ACHN (cell line): Measurements from ENCODE around the gene GALNT13.

Experiments
- DNase-seq: peaks from one replicate; pipeline ENCODE4 v3.0.0-alpha.2; 2015
- in situ Hi-C: cut with HindIII; loops from 2 replicates; pipeline ENCODE4 v1.10.0; 2017; ENCODE audit warnings: low sequenced_read_pairs, low pct_ligation_motif_present, low pct_unique_long_range_greater_than_20kb

GALNT13 gene

GRCh38 chr2:153871231-153872221 lies at the start of gene GALNT13:
TSS of gene GALNT13 (plus strand) at chr2:153871922.
- in situ Hi-C loops = no loop called here

DNA sequence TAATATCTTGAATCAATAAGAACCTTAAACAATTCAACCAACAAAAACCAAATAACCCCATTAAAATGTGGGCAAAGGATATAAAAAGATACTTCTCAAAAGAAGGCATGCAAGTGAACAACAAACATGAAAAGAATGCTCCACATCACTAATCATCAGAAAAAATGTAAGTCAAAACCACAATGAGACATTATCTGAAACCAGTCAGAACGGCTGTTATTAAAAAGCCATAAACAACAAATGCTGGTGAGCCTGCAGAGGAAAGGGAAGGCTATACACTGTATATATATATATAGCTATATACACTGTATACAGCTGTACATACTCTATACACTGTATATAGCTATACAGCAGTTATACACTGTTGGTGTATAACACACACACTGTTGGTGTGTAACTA lies 47.8 kb upstream of the GALNT13 start:
- in situ Hi-C loops = no loop called here
- DNase-seq = no peak

More at GRCh38 chr2:153871231-153872221, at the start of gene GALNT13:
- DNase-seq = no peak

DNA sequence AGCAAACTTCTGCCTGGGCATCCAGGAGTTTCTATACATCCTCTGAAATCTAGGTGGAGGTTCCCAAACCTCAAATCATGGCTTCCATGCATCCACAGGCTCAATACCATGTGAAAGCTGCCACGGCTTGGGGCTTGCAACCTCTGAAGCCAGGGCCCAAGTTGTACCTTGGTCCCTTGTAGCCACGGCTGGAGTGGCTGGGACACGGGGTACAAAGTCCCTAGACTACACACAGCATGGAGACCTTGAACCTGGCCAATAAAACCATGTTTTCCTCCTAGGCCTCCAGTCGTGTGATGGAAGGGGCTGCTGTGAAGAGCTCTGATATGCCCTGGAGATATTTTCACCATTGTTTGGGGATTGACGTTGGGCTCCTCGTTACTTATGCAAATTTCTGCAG lies 43.4 kb upstream of the GALNT13 start:
- no peak for DNase-seq
- in situ Hi-C loops = no loop called here

DNA sequence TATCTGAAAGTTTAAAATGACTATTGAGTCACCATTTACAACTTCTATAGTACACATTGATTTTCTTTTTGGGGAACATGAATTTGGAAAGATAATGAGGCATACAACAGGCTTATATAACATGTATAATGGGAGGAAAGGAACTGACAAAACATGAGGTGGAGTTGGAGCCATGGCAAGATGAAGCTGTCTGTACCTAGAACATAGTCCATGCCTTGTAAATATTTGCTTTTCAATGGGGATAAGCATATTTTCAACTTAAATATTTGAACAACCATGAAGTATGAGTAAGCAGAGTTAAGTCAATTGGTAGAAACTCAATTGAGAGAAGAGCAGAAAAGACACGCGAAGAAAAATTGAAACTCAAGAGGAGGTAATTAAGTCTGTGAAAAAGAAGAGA lies 37.1 kb upstream of the GALNT13 start:
- no peak for DNase-seq
- in situ Hi-C loops = no loop called here

GRCh38 chr2:153858250-153858649 lies 13.5 kb upstream of the GALNT13 start:
- in situ Hi-C loops = no loop called here
- no peak for DNase-seq

DNA sequence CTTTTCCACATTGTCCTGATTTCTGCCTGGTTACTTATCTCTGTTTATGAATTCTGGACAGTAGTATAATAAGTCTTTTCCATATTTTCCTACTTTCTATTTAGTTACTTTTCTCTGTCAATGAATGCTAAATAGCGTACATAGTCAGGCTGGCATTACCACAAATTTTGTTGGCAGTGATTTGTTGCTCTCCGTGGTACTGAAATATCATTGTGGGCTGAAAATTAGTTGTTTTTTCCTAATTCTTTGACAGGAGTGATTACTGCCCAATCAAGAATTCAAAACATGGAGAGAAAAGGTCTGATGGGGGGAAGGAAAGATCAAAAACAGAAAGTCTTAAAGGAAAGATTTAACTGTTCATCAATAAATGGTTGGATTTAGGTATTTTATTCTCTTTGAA lies 7.7 kb upstream of the GALNT13 start:
- in situ Hi-C loops = no loop called here
- peak; percentile 5 for DNase-seq

DNA sequence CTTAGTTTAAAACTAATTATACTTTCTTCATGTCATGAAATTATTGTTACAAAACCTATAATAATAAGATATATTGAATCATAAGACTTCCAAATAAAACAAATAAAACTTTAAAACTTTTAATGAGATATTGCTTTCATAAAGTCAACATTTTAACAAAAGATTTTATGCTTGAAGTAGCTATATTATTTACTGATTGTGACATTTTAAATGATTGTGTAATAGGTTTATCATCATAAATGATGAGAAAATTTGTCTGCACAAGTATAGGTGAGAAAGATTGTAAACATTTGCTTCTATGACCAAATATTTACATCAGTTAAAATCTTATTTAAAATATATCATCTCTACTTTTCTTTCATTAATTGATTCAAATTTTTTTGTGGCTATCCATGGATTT lies 5.1 kb upstream of the GALNT13 start:
- in situ Hi-C loops = no loop called here
- DNase-seq = no peak

- no peak for DNase-seq
- in situ Hi-C loops = no loop called here
Measured at GRCh38 chr2:153870308-153870707, 1.4 kb upstream of the GALNT13 start.

- in situ Hi-C loops = no loop called here
- DNase-seq = no peak
Measured at GRCh38 chr2:153872311-153873051, 759 bp downstream of the GALNT13 start.

GRCh38 chr2:153873052-153874048 lies 1.6 kb downstream of the GALNT13 start:
- DNase-seq = no peak

GRCh38 chr2:153875801-153876466 lies 4.2 kb downstream of the GALNT13 start:
- no peak for DNase-seq

More at GRCh38 chr2:153873052-153874048, 1.6 kb downstream of the GALNT13 start:
- in situ Hi-C loops = no loop called here

DNA sequence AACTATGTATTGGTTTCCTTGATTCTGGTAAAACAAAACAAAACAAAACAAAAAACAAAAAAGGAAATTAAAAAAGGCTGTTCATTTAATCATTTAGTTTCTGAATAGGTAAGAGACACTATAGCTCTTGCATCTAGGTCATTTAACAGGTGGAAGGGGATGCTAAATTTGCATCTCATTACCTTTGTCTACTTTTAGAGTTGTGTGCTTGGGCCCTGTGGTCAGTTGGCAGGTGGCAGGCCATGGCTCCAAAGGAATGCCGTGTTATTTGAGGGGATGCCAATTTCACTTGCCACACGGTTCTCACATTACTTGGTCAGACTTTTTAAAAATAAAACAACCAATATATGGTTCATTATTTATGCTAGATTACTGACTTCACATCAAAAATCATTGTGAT lies 9.2 kb downstream of the GALNT13 start:
- in situ Hi-C loops = no loop called here
- no peak for DNase-seq

More at GRCh38 chr2:153875801-153876466, 4.2 kb downstream of the GALNT13 start:
- in situ Hi-C loops = no loop called here

DNA sequence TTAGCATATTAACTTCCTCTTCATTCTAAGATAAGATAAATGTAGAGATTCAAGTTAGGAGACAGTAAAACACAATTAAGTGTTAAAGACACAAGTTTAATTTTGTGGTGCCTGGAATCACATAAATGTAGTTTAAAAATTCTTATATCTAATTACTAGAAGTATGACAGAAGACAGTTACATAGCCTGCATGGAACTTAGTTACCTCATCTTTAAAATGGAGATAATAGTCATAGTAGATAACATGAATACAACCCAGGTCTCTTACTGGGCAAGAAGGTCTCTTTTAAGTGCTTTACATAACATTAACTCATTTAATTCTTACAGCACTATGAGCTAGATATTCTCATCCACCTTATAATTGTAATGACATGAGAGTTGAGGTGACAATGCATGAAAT lies 15.1 kb downstream of the GALNT13 start:
- in situ Hi-C loops = no loop called here
- DNase-seq = no peak

- in situ Hi-C loops = no loop called here
- DNase-seq = no peak
Measured at GRCh38 chr2:153890576-153890975, 18.9 kb downstream of the GALNT13 start.

GRCh38 chr2:153891051-153891450 lies 19.3 kb downstream of the GALNT13 start:
- in situ Hi-C loops = no loop called here
- DNase-seq = no peak

DNA sequence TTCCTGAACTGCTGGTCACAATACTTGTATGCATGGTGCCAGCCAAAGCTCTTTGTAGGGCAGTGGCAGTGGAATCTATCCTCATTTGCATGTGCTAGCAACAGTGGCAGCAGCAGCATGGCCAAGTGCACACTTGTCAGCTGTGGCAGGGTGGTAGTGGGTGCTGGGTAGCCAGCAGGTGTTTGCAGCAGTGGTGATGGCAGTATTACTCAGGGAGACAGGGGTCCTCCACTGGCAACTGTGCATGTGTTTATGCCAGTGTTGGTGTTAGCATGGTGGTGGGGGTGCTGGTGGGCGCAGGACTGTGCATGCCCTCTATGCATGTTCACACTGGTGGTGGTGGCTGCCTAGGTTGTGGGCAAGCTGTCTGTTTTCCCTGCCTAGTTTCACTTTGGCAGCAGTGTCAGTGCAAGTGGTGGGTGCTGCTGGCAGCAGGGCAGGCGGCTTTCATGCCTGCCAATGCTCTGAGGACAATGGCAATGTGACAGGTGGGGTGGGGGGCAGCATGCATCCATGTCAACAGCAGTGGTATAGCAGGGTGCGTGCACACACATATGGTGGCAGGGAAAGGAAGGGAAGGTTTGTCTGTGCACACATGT lies 41.2 kb downstream of the GALNT13 start:
- in situ Hi-C loops = no loop called here
- no peak for DNase-seq

DNA sequence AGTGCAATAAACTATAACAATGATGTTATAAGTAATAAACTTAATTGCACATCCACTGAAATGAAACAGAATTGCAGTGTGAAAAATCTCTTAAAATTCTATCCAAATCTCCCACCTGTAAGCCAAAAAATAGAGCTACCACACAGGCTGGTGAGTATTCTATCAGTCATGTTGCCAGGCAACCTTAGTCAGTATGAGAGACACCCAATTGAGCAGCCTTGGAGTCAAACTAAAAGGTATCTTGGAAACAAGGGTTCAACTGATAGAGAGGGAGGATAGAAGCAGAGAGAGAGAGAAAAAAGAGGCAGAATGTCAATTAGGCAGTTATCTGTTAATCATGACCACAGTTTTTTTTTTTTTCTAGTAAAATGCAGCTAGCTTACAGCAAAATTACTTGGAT lies 45.8 kb downstream of the GALNT13 start:
- DNase-seq = no peak
- in situ Hi-C loops = no loop called here

DNA sequence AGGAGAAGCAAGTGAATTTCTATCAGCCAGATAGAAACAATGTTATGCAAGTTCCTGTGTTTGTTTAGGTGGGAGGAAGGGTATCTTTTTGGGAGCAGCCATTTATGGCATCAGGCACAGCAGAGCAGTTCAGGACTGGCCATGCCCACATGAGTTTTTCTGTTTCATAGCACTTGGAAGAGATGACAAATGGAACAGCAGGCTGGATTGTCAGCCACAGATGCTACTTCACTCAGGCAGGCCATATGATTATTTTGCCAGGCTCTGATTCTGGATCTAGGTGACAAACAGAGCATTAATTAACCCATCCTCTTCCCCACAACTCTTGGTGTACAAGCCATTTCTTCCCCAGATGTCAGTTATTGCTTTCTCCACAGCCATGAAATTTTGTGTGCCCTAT lies 63.8 kb downstream of the GALNT13 start:
- no peak for DNase-seq
- in situ Hi-C loops = no loop called here
